A549 (cell line): ENCODE results near the gene PVR. TPM values are rescaled to one million over a fixed set of nuclear protein-coding genes. Genes with fewer than 3 reads are reported as not detected.

Experiments used
- ATAC-seq, 2 experiments: fragments of 200-7000 bp in 1 of 2; fragments of >200 bp in 1 of 2; cut with Nextera tagmentation in 1 of 2; cut with Tn5 transposase in 1 of 2; 3 replicates each; pipeline versions ENCODE4 v1.8.0 to v1.9.1; 2018 to 2020; ENCODE audit warnings: mild to moderate bottlenecking in 1 of 2, moderate library complexity in 1 of 2
- CTCF ChIA-PET: fragments of 300-600 bp; sonication (Branson Sonifier 250); formaldehyde crosslinking; extraction: SDS; loops from one replicate; lab custom pipeline; 2021; ENCODE audit warnings: antibody characterized with exemption, inconsistent platforms; lab: Yijun Ruan, JAX
- POLR2A ChIA-PET: fragments of 350-600 bp; formaldehyde crosslinking; extraction: SDS; loops from one replicate; lab custom pipeline; 2021; ENCODE audit warnings: antibody characterized with exemption, inconsistent platforms; lab: Yijun Ruan, JAX
- DNase-seq, 2 experiments: peaks; one replicate each; pipeline versions ENCODE4 v3.0.0 to v3.0.0-alpha.2; 2011 to 2016; ENCODE audit warnings: low read depth in 1 of 2, low spot score in 1 of 2
- FAIRE-seq: peaks from 2 replicates; lab custom pipeline; 2011; peaks lifted over from hg19 to GRCh38; lab: Jason Lieb, UNC
- H3K27ac ChIP-seq, 2 experiments: fragments of >200 bp; sonication (Bioruptor Twin); formaldehyde crosslinking; 3 replicates each; pipeline ENCODE4 v1.5.1; 2016 to 2017
- H3K4me1 ChIP-seq: fragments of >200 bp; sonication (Bioruptor Twin); formaldehyde crosslinking; 3 replicates; pipeline ENCODE4 v1.6.1; 2016
- H3K4me2 ChIP-seq: fragments of >200 bp; sonication (Bioruptor Twin); formaldehyde crosslinking; 3 replicates; pipeline ENCODE4 v1.6.1; 2016
- H3K4me3 ChIP-seq: fragments of >200 bp; sonication (Bioruptor Twin); formaldehyde crosslinking; 3 replicates; pipeline ENCODE4 v1.5.1; 2016
- H3K9me3 ChIP-seq: fragments of >200 bp; sonication (Bioruptor Twin); formaldehyde crosslinking; 3 replicates; pipeline ENCODE4 v1.6.1; 2016
- BHLHE40 ChIP-seq: IDR thresholded peaks from 2 replicates; pipeline ENCODE4 v1.6.1; 2012; ENCODE audit warnings: low read depth, low read length, inconsistent platforms
- CBX2 ChIP-seq: fragments of 200-600 bp; sonication (generic); IDR thresholded peaks from 2 replicates; pipeline ENCODE4 v1.6.1; 2016; ENCODE audit warnings: low read depth, mild to moderate bottlenecking, borderline replicate concordance
- CBX8 ChIP-seq: fragments of 200-600 bp; sonication (generic); IDR thresholded peaks from 2 replicates; pipeline ENCODE4 v1.6.1; 2016
- CHD2 ChIP-seq: fragments of 150-350 bp; IDR thresholded peaks from 2 replicates; pipeline ENCODE4 v1.6.1; 2014; ENCODE audit warnings: low read length; ENCODE audit not compliant: partially characterized antibody
- CHD4 ChIP-seq: fragments of 200-600 bp; sonication (generic); IDR thresholded peaks from 2 replicates; pipeline ENCODE4 v1.6.1; 2016; ENCODE audit warnings: antibody characterized with exemption, mild to moderate bottlenecking, borderline replicate concordance
- EHMT2 ChIP-seq: fragments of 200-600 bp; sonication (generic); IDR thresholded peaks from 2 replicates; pipeline ENCODE4 v1.6.1; 2016; ENCODE audit warnings: antibody characterized with exemption, low read depth, mild to moderate bottlenecking, moderate library complexity
- ESRRA ChIP-seq: fragments of 150-350 bp; IDR thresholded peaks from 2 replicates; pipeline ENCODE4 v1.6.1; 2014; ENCODE audit warnings: mild to moderate bottlenecking, low read length, borderline replicate concordance
- FOSB ChIP-seq: fragments of 250-450 bp; sonication (Bioruptor Pico); IDR thresholded peaks from 2 replicates; pipeline ENCODE4 v1.5.0; 2020; ENCODE audit warnings: mild to moderate bottlenecking, moderate library complexity
- FOSL2 ChIP-seq, 2 experiments: fragments of 450-650 bp in 1 of 2; fragments of >200 bp in 1 of 2; sonication (Bioruptor Twin) in 1 of 2; formaldehyde crosslinking; IDR thresholded peaks; 2 replicates each; pipeline versions ENCODE4 v1.5.0 to v1.6.1; 2016 to 2020; ENCODE audit warnings: mild to moderate bottlenecking in 1 of 2, moderate library complexity in 1 of 2
- FOXS1 ChIP-seq: fragments of 250-450 bp; sonication (Bioruptor Pico); IDR thresholded peaks from 2 replicates; pipeline ENCODE4 v1.5.0; 2020; ENCODE audit warnings: mild to moderate bottlenecking, moderate library complexity
- GATA3 ChIP-seq: IDR thresholded peaks from 2 replicates; pipeline ENCODE4 v1.6.1; 2012; ENCODE audit warnings: borderline replicate concordance
- HEYL ChIP-seq: fragments of 250-450 bp; sonication (Bioruptor Pico); IDR thresholded peaks from 2 replicates; pipeline ENCODE4 v1.8.0; 2021; ENCODE audit warnings: mild to moderate bottlenecking, moderate library complexity
- HOXA7 ChIP-seq: fragments of 250-450 bp; sonication (Bioruptor Pico); IDR thresholded peaks from 2 replicates; pipeline ENCODE4 v1.5.0; 2020; ENCODE audit warnings: mild to moderate bottlenecking, moderate library complexity
- HOXB13 ChIP-seq: fragments of 250-450 bp; sonication (Bioruptor Pico); IDR thresholded peaks from 2 replicates; pipeline ENCODE4 v1.5.0; 2020; ENCODE audit warnings: low read depth, mild to moderate bottlenecking, moderate library complexity
- HOXB5 ChIP-seq: fragments of 250-450 bp; sonication (Bioruptor Pico); IDR thresholded peaks from 2 replicates; pipeline ENCODE4 v1.5.0; 2020; ENCODE audit warnings: mild to moderate bottlenecking, moderate library complexity
- KDM1A ChIP-seq: fragments of 200-600 bp; sonication (generic); IDR thresholded peaks from 2 replicates; pipeline ENCODE4 v1.6.1; 2016; ENCODE audit warnings: low read depth, mild to moderate bottlenecking
- KDM5A ChIP-seq: fragments of 200-600 bp; sonication (generic); IDR thresholded peaks from 2 replicates; pipeline ENCODE4 v1.6.1; 2016; ENCODE audit warnings: antibody characterized with exemption, mild to moderate bottlenecking
- MAFK ChIP-seq: fragments of 450-650 bp; IDR thresholded peaks from 2 replicates; pipeline ENCODE4 v1.6.1; 2014; ENCODE audit not compliant: partially characterized antibody
- MAZ ChIP-seq: fragments of 150-350 bp; IDR thresholded peaks from 2 replicates; pipeline ENCODE4 v1.6.1; 2014; ENCODE audit warnings: antibody characterized with exemption, low read depth, low read length, borderline replicate concordance
- PHF8 ChIP-seq: fragments of 200-600 bp; sonication (generic); IDR thresholded peaks from 2 replicates; pipeline ENCODE4 v1.6.1; 2016; ENCODE audit warnings: low read depth, mild to moderate bottlenecking, antibody characterized with exemption, moderate library complexity, borderline replicate concordance
- POLR2A ChIP-seq: IDR thresholded peaks from 2 replicates; pipeline ENCODE4 v1.6.1; 2012; ENCODE audit warnings: mild to moderate bottlenecking, low read length
- POLR2AphosphoS2 ChIP-seq: conservative IDR thresholded peaks from 2 replicates; pipeline ENCODE4 v1.6.1; 2012; ENCODE audit warnings: low read length, improper control_type of control experiment, inconsistent platforms
- RAD21 ChIP-seq, 2 experiments: fragments of >200 bp in 1 of 2; sonication (Bioruptor Twin) in 1 of 2; formaldehyde crosslinking in 1 of 2; IDR thresholded peaks in 1 of 2; conservative IDR thresholded peaks in 1 of 2; 2 replicates in 1 of 2; 3 replicates in 1 of 2; pipeline ENCODE4 v1.6.1; 2012 to 2018; ENCODE audit warnings: inconsistent platforms in 1 of 2
- RARB ChIP-seq: fragments of 250-450 bp; sonication (Bioruptor Pico); IDR thresholded peaks from 2 replicates; pipeline ENCODE4 v1.8.0; 2021; ENCODE audit warnings: mild to moderate bottlenecking, moderate library complexity
- RNF2 ChIP-seq: fragments of 200-600 bp; sonication (generic); IDR thresholded peaks from 2 replicates; pipeline ENCODE4 v1.6.1; 2016; ENCODE audit warnings: low read depth, mild to moderate bottlenecking, antibody characterized with exemption, moderate library complexity, borderline replicate concordance
- TP53 ChIP-seq: fragments of 250-450 bp; sonication (Bioruptor Pico); IDR thresholded peaks from 2 replicates; pipeline ENCODE4 v1.5.0; 2021; ENCODE audit warnings: mild to moderate bottlenecking, moderate library complexity
- ZFP36 ChIP-seq: fragments of 450-650 bp; IDR thresholded peaks from 2 replicates; pipeline ENCODE4 v1.6.1; 2014; ENCODE audit warnings: borderline replicate concordance; ENCODE audit not compliant: partially characterized antibody
- ZNF302 ChIP-seq: fragments of 250-450 bp; sonication (Bioruptor Pico); IDR thresholded peaks from 2 replicates; pipeline ENCODE4 v1.9.0; 2021; ENCODE audit warnings: inconsistent platforms, mild to moderate bottlenecking, moderate library complexity
- WGBS: methylation state at CpG from one replicate; pipeline ENCODE4 v1.1.6; 2017; ENCODE audit errors: missing lambda C conversion rate; 5-methylcytosine and 5-hydroxymethylcytosine counted together
- polyA plus RNA-seq, 4 experiments: library from polyadenylated mRNA; depleted of rRNA in 3 of 4; stranded (reverse); fragments of >200 nt; fragmentation: RNase III in 1 of 4; extraction: RNeasy Plus Mini Kit Qiagen cat#74134 plus additional on column Dnase treatment in 1 of 4; gene quantifications; 2 replicates in 3 of 4; 3 replicates in 1 of 4; pipeline ENCODE4 v1.2.3, GENCODE V29; 2011 to 2017
- TF ChIP-seq, protein P1 (sequence below): IDR thresholded peaks from 2 replicates; pipeline ENCODE4 v1.6.1; 2012; ENCODE audit warnings: low read depth, borderline replicate concordance
- TF ChIP-seq, protein P2 (sequence below): fragments of >200 bp; sonication (Bioruptor Twin); formaldehyde crosslinking; IDR thresholded peaks from 3 replicates; pipeline ENCODE4 v1.6.1; 2016
- TF ChIP-seq, protein P3 (sequence below): IDR thresholded peaks from 2 replicates; pipeline ENCODE4 v1.6.1; 2012
- TF ChIP-seq, protein P4 (sequence below): IDR thresholded peaks from 2 replicates; pipeline ENCODE4 v1.6.1; 2012
- TF ChIP-seq, protein P5 (sequence below): fragments of 250-450 bp; sonication (Bioruptor Pico); IDR thresholded peaks from 2 replicates; pipeline ENCODE4 v1.5.0; 2021; ENCODE audit warnings: mild to moderate bottlenecking, moderate library complexity, borderline replicate concordance

PVR gene
- polyA plus RNA-seq, 2 of the 4 experiments (the other 2 are of a cell fraction), result 90.3 to 108 TPM

DNA sequence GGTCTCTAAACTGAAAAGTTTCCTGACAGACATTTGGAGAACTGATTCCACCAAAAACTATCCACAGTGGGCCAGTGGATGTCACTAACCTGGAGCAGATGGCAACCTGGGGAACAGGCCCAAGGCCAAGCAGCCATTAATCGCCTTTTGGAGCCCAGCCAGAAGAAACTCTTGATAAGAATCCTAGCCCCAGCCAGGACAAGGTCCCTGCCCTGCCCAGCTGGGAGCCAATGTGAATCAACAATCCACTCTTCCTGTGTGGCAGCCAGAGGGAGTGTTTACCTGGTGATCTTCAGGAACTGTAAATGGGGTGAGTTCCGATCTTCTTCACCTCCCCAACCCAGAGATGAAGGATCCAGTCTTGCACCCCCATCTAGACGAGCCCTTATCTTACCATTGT is 44.8 kb upstream of the PVR start:
- TF ChIP-seq PHF8 (no peak), HOXB5 (CRISPR knock-in tag) (no peak), BHLHE40 (no peak), CBX2 (no peak), POLR2A (no peak), EHMT2 (no peak), CHD4 (no peak), KDM5A (no peak), RARB (CRISPR knock-in tag) (no peak), HOXA7 (CRISPR knock-in tag) (no peak), FOSL2 (IDR thresholded peaks at IDR 0.05) (no peak), FOSL2 (CRISPR knock-in tag; IDR thresholded peaks at IDR 0.05) (no peak), KDM1A (no peak), MAFK (no peak), POLR2AphosphoS2 (no peak), ZNF302 (CRISPR knock-in tag) (no peak), RNF2 (no peak), MAZ (no peak)
- TF ChIP-seq, protein P1, sequence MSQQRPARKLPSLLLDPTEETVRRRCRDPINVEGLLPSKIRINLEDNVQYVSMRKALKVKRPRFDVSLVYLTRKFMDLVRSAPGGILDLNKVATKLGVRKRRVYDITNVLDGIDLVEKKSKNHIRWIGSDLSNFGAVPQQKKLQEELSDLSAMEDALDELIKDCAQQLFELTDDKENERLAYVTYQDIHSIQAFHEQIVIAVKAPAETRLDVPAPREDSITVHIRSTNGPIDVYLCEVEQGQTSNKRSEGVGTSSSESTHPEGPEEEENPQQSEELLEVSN, result no peak
- TF ChIP-seq, protein P2, sequence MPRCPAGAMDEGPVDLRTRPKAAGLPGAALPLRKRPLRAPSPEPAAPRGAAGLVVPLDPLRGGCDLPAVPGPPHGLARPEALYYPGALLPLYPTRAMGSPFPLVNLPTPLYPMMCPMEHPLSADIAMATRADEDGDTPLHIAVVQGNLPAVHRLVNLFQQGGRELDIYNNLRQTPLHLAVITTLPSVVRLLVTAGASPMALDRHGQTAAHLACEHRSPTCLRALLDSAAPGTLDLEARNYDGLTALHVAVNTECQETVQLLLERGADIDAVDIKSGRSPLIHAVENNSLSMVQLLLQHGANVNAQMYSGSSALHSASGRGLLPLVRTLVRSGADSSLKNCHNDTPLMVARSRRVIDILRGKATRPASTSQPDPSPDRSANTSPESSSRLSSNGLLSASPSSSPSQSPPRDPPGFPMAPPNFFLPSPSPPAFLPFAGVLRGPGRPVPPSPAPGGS, result no peak

DNA sequence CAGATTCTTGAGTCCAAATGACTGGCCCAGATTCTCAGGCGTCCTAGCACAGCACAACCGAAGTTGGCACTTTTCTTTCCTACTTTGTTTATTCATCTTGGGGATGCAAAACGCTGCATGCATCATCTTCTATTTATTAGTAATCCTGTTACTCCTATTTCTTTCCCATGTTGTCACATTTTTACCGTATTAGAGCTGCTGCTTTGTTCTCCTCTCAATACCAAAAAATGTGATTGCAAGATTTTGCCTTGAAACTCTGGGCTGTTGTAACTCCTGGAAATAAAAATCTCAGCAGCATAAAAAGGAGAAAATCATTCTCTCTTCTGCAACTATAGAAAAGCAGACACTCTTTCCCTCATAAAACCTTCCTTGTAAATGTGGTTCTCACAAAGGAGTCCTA is 43.2 kb upstream of the PVR start:
- ATAC-seq, result no peak
- CTCF ChIA-PET, result interaction anchor here (0.7 to 9.0 kb wide), 5 partner anchors 10 to 58 kb away, joined by 3 to 58 read pairs (median 9); no protein-coding TSS in a partner anchor
- peaks cover 7% of the 10 kb centered on the region; the same call in 2 of the 3 replicates for H3K9me3 ChIP-seq
- H3K4me1 ChIP-seq, result peaks cover 36% of the 10 kb centered on the region
- no peak overlapping the region for H3K4me3 ChIP-seq
- H3K27ac ChIP-seq, result peak overlapping the region in 1 of 2 experiments; percentile 4; a peak in 1 of 6 replicates
- 54% methylated on average over 4 of the region's 4 CpGs for WGBS
- no peak for DNase-seq
- POLR2A ChIA-PET, result no interaction called here
- H3K4me2 ChIP-seq, result no peak overlapping the region
- FAIRE-seq, result no peak
- TF ChIP-seq TP53 (CRISPR knock-in tag) (no peak), CHD4 (no peak), FOXS1 (no peak), HOXB5 (CRISPR knock-in tag) (no peak), HOXB13 (no peak), RNF2 (no peak), CHD2 (no peak), ZFP36 (no peak), FOSB (CRISPR knock-in tag) (no peak), KDM1A (no peak), GATA3 (no peak), HOXA7 (CRISPR knock-in tag) (no peak), HEYL (CRISPR knock-in tag) (no peak), RAD21 (conservative IDR thresholded peaks at IDR 0.05 in 1 of 2, IDR thresholded peaks at IDR 0.05 in 1 of 2) (no peak), KDM5A (no peak), CBX8 (no peak), ESRRA (no peak)
- TF ChIP-seq, protein P3, sequence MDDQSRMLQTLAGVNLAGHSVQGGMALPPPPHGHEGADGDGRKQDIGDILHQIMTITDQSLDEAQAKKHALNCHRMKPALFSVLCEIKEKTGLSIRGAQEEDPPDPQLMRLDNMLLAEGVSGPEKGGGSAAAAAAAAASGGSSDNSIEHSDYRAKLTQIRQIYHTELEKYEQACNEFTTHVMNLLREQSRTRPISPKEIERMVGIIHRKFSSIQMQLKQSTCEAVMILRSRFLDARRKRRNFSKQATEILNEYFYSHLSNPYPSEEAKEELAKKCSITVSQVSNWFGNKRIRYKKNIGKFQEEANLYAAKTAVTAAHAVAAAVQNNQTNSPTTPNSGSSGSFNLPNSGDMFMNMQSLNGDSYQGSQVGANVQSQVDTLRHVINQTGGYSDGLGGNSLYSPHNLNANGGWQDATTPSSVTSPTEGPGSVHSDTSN, result no peak
- TF ChIP-seq, protein P4, sequence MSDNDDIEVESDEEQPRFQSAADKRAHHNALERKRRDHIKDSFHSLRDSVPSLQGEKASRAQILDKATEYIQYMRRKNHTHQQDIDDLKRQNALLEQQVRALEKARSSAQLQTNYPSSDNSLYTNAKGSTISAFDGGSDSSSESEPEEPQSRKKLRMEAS, result no peak
- TF ChIP-seq, protein P5, sequence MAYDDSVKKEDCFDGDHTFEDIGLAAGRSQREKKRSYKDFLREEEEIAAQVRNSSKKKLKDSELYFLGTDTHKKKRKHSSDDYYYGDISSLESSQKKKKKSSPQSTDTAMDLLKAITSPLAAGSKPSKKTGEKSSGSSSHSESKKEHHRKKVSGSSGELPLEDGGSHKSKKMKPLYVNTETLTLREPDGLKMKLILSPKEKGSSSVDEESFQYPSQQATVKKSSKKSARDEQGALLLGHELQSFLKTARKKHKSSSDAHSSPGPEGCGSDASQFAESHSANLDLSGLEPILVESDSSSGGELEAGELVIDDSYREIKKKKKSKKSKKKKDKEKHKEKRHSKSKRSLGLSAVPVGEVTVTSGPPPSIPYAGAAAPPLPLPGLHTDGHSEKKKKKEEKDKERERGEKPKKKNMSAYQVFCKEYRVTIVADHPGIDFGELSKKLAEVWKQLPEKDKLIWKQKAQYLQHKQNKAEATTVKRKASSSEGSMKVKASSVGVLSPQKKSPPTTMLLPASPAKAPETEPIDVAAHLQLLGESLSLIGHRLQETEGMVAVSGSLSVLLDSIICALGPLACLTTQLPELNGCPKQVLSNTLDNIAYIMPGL (CRISPR knock-in tag), result no peak

More for the DNA sequence above, 44.8 kb upstream of the PVR start:
- H3K27ac ChIP-seq, result 0 out of 6 replicates have a peak overlapping the region, but pooled peaks of 1 of the 2 experiments have one; percentile 0
- no peak overlapping the region for H3K4me2 ChIP-seq
- peaks cover 7% of the 10 kb centered on the region; the same call in 2 of the 3 replicates for H3K9me3 ChIP-seq
- 70% methylated on average over 3 of the region's 3 CpGs for WGBS
- CTCF ChIA-PET, result interaction anchor here (1.0 to 9.0 kb wide), 4 partner anchors 9 to 58 kb away, joined by 3 to 58 read pairs (median 3); partner anchors contain the start of gene PVR
- peaks cover 34% of the 10 kb centered on the region for H3K4me1 ChIP-seq
- POLR2A ChIA-PET, result no interaction called here
- no peak overlapping the region for H3K4me3 ChIP-seq
- no peak for ATAC-seq
- no peak for FAIRE-seq
- DNase-seq, result no peak
